Peyer's patch (tissue), 4 donors: ENCODE measurements around the gene PLXNB2. TPM values are rescaled to one million over a fixed set of nuclear protein-coding genes. Genes with fewer than 3 reads are reported as not detected.

ENCODE experiments used
- DNase-seq, 3 donors: peaks; one replicate each; pipeline ENCODE4 v3.0.0-alpha.2; 2017 to 2019
- H3K27ac ChIP-seq, 4 donors: fragments of 200-600 bp; sonication (generic); one replicate each; pipeline ENCODE4 v1.5.1; 2016 to 2019
- H3K27me3 ChIP-seq, 2 donors: fragments of 200-600 bp; sonication (generic); one replicate each; pipeline ENCODE4 v1.5.1; 2019
- H3K36me3 ChIP-seq, 3 donors: fragments of 200-600 bp; sonication (generic); one replicate each; pipeline ENCODE4 v1.5.1; 2016 to 2019
- H3K4me1 ChIP-seq, 4 donors: fragments of 200-600 bp; sonication (generic); one replicate each; pipeline ENCODE4 v1.5.1; 2016 to 2019
- H3K4me3 ChIP-seq, 4 donors: fragments of 200-600 bp; sonication (generic); 1 replicate in 3 of 4; 2 replicates in 1 of 4; pipeline ENCODE4 v1.5.1; 2016 to 2019; ENCODE audit warnings: mild to moderate bottlenecking in 1 of 4
- H3K9me3 ChIP-seq, 4 donors: fragments of 200-600 bp; sonication (generic); one replicate each; pipeline ENCODE4 v1.5.1; 2016 to 2019; ENCODE audit warnings: mild to moderate bottlenecking in 1 of 4
- POLR2A ChIP-seq, 2 donors: fragments of 450-650 bp; IDR thresholded peaks; one replicate each; pipeline ENCODE4 v1.5.1; 2017; ENCODE audit warnings: antibody characterized with exemption in 2 of 2, mild to moderate bottlenecking in 2 of 2, moderate library complexity in 2 of 2
- total RNA-seq, 4 donors: library from RNA; depleted of rRNA; stranded (reverse); fragments of >200 nt; gene quantifications; one replicate each; pipeline ENCODE4 v1.1.0, GENCODE V29; 2016
- TF ChIP-seq, protein P1 (sequence below), 6 experiments: fragments of 450-650 bp in 4 of 6; fragments of 200-600 bp in 2 of 6; sonication (generic) in 1 of 6; IDR thresholded peaks; one replicate each; pipeline ENCODE4 v1.5.1; 2017 to 2019; ENCODE audit warnings: antibody characterized with exemption in 6 of 6, mild to moderate bottlenecking in 3 of 6, moderate library complexity in 1 of 6

Gene PLXNB2
- 100 to 1,000 TPM; 182 to 597 (median 307) TPM for total RNA-seq

DNA sequence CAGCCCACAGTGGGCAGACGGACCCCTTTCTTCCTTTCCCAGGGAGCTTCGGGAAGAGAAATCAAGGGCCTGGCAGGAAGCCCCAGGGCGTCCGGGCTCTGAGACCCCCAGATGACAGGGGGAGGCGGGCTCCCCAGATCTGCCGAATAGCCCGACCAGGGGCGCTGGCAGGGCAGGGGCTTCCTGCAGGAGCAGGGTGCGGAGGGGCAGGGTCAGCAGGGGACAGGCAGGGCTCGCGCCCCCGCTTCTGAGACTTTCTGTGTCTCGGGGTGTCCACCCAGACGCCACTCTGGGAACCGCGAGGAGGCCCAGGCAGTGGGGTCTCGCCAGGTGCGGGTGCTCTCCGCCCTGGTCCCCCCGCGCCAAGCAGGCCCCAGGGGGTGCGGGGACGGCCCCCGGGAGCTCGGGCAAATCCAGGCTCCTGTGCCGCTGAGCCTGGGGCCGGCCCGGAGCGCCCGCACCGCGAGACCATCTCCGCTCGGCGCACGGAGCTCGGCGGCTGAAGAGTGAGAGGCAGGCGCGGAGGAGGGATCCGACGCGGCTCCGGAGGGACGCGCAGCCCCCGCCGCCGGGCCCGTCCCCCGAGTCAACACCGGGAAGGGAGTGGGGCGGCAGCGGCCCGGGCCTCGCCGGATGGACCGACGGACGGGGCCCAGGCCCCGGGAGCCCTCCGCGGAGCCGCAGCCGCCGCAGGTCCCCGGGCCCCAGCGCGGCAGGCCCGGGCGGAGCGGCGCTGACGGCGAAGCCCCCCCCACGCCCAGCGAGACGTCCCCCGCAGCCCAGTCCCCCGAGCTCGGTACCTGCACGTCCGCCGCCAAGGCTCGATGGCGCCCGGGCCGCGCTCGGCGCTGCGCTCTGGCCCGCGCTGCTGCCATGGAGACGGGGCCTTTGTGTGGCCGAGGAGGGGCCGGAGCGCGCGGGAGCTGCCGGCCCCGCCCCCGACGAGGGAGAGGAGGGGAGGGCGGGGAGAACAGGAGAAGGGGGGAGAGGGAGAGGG lies at the start of gene PLXNB2:
Gene PLXNB2 (minus strand): TSS at position 894 of the 997 bp plus-strand sequence. CDS start 17,062 bp downstream, outside the sequence.
- peak within 1 kb of the TSS; percentile 86 to 97 (median 90) for H3K27ac ChIP-seq
- H3K27me3 ChIP-seq = no peaks in the 10 kb centered on the region
- no peaks in the 10 kb centered on the region for H3K36me3 ChIP-seq
- H3K9me3 ChIP-seq = no peaks in the 10 kb centered on the region
- peak within 1 kb of the TSS; percentile 59 to 95 (median 77) for H3K4me3 ChIP-seq
- DNase-seq = peak; percentile 61 to 87 (median 86)
- TF ChIP-seq, protein P1, sequence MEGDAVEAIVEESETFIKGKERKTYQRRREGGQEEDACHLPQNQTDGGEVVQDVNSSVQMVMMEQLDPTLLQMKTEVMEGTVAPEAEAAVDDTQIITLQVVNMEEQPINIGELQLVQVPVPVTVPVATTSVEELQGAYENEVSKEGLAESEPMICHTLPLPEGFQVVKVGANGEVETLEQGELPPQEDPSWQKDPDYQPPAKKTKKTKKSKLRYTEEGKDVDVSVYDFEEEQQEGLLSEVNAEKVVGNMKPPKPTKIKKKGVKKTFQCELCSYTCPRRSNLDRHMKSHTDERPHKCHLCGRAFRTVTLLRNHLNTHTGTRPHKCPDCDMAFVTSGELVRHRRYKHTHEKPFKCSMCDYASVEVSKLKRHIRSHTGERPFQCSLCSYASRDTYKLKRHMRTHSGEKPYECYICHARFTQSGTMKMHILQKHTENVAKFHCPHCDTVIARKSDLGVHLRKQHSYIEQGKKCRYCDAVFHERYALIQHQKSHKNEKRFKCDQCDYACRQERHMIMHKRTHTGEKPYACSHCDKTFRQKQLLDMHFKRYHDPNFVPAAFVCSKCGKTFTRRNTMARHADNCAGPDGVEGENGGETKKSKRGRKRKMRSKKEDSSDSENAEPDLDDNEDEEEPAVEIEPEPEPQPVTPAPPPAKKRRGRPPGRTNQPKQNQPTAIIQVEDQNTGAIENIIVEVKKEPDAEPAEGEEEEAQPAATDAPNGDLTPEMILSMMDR (IDR thresholded peaks at IDR 0.05) = peak in 2 of 6 experiments; percentile 5 to 6
- TF ChIP-seq POLR2A (IDR thresholded peaks at IDR 0.05) = peak; percentile 54 to 55
- peaks cover 33 to 65% (median 48%) of the 10 kb centered on the region in 4 donors for H3K4me1 ChIP-seq

DNA sequence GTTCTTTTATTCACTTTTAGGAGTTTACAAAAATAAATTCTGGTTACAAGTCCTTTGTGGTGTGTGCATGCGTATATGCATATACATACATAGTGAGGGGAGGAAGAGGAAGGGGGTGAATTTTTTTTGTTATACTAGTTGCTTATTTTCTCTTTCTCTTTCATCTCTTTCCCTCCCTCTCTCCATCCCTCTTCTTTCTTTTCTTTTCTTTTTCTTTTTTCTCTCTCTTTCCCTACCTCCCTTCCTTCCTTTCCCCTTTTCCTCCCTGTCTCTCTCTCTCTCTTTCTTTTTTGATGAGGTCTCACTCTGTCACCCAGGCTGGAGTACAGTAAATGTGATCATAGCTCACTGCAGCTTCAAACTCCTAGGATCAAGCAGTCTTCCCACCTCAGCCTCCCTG lies 49.8 kb upstream of the PLXNB2 start:
- no peak overlapping the region for H3K27ac ChIP-seq
- peaks cover 0 to 26% (median 0%) of the 10 kb centered on the region in 3 donors for H3K36me3 ChIP-seq

DNA sequence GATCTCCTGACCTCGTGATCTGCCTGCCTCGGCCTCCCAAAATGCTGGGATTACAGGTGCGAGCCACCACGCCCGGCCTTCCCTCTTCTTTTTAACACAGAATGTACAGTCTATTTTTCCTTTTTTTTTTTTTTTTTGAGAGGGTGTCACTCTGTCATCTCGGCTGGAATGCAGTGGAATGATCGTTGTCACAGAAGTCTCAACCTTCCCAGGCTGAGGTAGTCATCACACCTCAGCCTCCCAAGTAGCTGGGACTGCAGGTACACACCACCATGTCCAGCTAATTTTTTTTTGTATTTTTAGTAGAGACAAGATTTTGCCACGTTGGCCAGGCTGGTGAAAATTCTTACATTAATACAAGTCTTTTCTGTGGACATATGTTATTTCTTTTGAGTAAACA lies 48.7 kb upstream of the PLXNB2 start:
- Histone ChIP-seq H3K4me3 (no peak overlapping the region), H3K9me3 (no peaks in the 10 kb centered on the region), H3K4me1 (no peaks in the 10 kb centered on the region), H3K36me3 (peaks cover 0 to 28% (median 0%) of the 10 kb centered on the region in 3 donors), H3K27ac (no peak overlapping the region), H3K27me3 (no peaks in the 10 kb centered on the region)
- TF ChIP-seq, protein P1 (IDR thresholded peaks at IDR 0.05) = no peak
- DNase-seq = no peak

More for the DNA sequence above, 49.8 kb upstream of the PLXNB2 start:
- no peak for TF ChIP-seq POLR2A (IDR thresholded peaks at IDR 0.05)
- TF ChIP-seq, protein P1 (IDR thresholded peaks at IDR 0.05) = no peak
- Histone ChIP-seq H3K4me3 (no peak overlapping the region), H3K4me1 (peaks cover 0 to 2% (median 0%) of the 10 kb centered on the region in 4 donors), H3K27me3 (no peaks in the 10 kb centered on the region), H3K9me3 (no peaks in the 10 kb centered on the region)
- no peak for DNase-seq

DNA sequence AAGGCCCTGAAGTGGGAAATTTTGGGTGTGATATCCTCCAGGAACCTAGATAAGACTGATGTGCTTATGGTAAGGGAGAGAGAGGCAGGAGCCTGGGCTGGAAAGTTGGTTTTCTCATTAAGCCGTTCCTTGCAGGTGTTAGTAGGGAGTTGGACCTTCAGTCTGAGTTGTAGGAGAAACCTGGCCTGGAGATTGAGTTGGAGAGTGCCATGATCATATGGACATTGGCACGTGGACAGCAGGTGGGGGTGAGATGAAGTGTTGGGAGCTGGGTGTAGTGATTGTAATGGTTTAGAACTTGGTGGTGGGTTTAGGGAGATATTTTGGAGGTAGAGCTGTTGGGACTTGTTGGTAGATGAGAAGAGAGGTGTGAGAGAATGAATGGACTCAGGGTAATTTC lies 40.6 kb upstream of the PLXNB2 start:
- H3K27me3 ChIP-seq = no peaks in the 10 kb centered on the region
- H3K36me3 ChIP-seq = peaks cover 0 to 20% (median 0%) of the 10 kb centered on the region in 3 donors
- TF ChIP-seq POLR2A (IDR thresholded peaks at IDR 0.05) = no peak
- TF ChIP-seq, protein P1 (IDR thresholded peaks at IDR 0.05) = no peak
- H3K9me3 ChIP-seq = no peaks in the 10 kb centered on the region
- DNase-seq = no peak
- peaks cover 0 to 15% (median 0%) of the 10 kb centered on the region in 4 donors for H3K4me1 ChIP-seq
- H3K4me3 ChIP-seq = no peak overlapping the region
- no peak overlapping the region for H3K27ac ChIP-seq

GRCh38 chr22:50347157-50347556 lies 39.7 kb upstream of the PLXNB2 start:
- TF ChIP-seq POLR2A (IDR thresholded peaks at IDR 0.05) = no peak
- TF ChIP-seq, protein P1 (IDR thresholded peaks at IDR 0.05) = no peak
- Histone ChIP-seq H3K4me1 (peaks cover 0 to 16% (median 2%) of the 10 kb centered on the region in 4 donors), H3K36me3 (peaks cover 0 to 14% (median 0%) of the 10 kb centered on the region in 3 donors), H3K27ac (no peak overlapping the region), H3K9me3 (no peaks in the 10 kb centered on the region), H3K27me3 (no peaks in the 10 kb centered on the region), H3K4me3 (no peak overlapping the region)
- no peak for DNase-seq
